CD4-positive, alpha-beta T cell treated with Interferon gamma for 1 hour (primary cell): ENCODE data around the gene CEND1.

Experiments used
- DNase-seq: peaks from one replicate; pipeline ENCODE4 v3.0.0-alpha.2; 2020

Gene CEND1

GRCh38 chr11:811446-812245 lies 21.8 kb upstream of the CEND1 start:
- no peak for DNase-seq

GRCh38 chr11:810040-810567 lies 20.2 kb upstream of the CEND1 start:
- DNase-seq, result no peak

GRCh38 chr11:809287-810039 lies 19.6 kb upstream of the CEND1 start, which contains the start of gene RPLP2:
Gene RPLP2, plus strand, starts transcription at chr11:809967. Its CDS starts 268 bp downstream, at chr11:810235.
- DNase-seq, result peak; percentile 96

GRCh38 chr11:808427-809286 lies 18.8 kb upstream of the CEND1 start:
- DNase-seq, result no peak

GRCh38 chr11:804599-804964 lies 14.7 kb upstream of the CEND1 start:
- no peak for DNase-seq

GRCh38 chr11:803770-804598 lies 14.1 kb upstream of the CEND1 start:
- no peak for DNase-seq

- no peak for DNase-seq
These were observed 13.5 kb upstream of the CEND1 start for GRCh38 chr11:803467-803742.

GRCh38 chr11:802693-803466 lies 13.0 kb upstream of the CEND1 start:
- no peak for DNase-seq

- DNase-seq, result no peak
These were observed 12.2 kb upstream of the CEND1 start for GRCh38 chr11:802018-802617.

GRCh38 chr11:801097-801780 lies 11.3 kb upstream of the CEND1 start:
- DNase-seq, result no peak

- DNase-seq, result no peak
These were observed 10.6 kb upstream of the CEND1 start for GRCh38 chr11:800473-800872.

- no peak for DNase-seq
These were observed 9.9 kb upstream of the CEND1 start for GRCh38 chr11:799641-800316.

GRCh38 chr11:798093-798713 lies 8.3 kb upstream of the CEND1 start, which contains the start of gene SLC25A22:
Gene SLC25A22, minus strand, starts transcription at chr11:798281. Its CDS starts 3,275 bp downstream, at chr11:795006.
- peak; percentile 77 for DNase-seq

GRCh38 chr11:797296-798092 lies 7.6 kb upstream of the CEND1 start:
- peak; percentile 87 for DNase-seq

GRCh38 chr11:796565-797295 lies 6.8 kb upstream of the CEND1 start:
- DNase-seq, result no peak

GRCh38 chr11:795634-796564 lies 6.0 kb upstream of the CEND1 start:
- peak; percentile 77 for DNase-seq
